Myocyte (in vitro differentiated cells): Measurements from ENCODE around the gene ITK. TPM values are rescaled to one million over a fixed set of nuclear protein-coding genes. Genes with fewer than 3 reads are reported as not detected.

Experiments
- DNase-seq: peaks from one replicate; pipeline ENCODE4 v3.0.0-alpha.2; 2012; ENCODE audit warnings: low read depth
- polyA plus RNA-seq: library from polyadenylated mRNA; unstranded; fragments of >200 nt; gene quantifications from one replicate; pipeline ENCODE4 v1.2.1, GENCODE V29; 2012; ENCODE audit warnings: missing spikeins
- total RNA-seq: library from RNA; depleted of rRNA; stranded (reverse); fragments of >200 nt; gene quantifications from 2 replicates; pipeline ENCODE4 v1.2.3, GENCODE V29; 2014

The ITK gene
- total RNA-seq: not detected in 2 replicates
- not detected for polyA plus RNA-seq

DNA sequence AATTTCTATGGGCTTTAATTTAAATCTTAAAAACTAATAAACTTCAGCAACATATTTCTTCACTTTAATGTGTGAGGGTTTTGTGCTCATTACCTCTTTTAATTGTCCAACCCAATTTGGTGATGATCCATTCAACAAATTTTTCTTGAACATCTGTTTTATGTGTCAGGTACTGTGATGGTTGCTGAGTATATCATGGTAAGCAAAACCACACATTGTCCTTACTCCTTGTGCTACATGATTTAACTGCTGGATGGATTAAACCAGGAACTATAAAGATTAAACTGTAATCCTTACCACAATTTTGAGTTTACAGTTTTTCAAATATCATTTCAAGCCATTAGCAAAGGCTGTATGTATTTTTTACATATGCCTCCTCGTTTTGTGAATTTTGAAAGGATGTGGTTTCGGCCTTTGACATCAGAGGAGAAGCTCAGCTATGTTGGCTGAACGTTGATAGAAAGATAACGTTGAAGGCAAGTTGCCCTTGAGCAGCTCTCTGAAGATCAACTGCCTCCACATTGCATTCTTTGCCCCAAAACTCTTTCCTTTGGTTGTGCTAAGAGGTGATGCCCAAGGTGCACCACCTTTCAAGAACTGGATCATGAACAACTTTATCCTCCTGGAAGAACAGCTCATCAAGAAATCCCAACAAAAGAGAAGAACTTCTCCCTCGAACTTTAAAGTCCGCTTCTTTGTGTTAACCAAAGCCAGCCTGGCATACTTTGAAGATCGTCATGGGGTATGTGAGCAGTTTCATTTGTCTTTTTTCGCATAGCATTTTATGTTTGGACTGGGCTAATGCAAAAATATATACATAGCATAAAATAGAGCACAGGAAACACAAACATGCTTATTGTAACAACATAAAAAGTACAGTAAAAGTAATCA lies at the start of gene ITK:
ITK (plus strand) TSS at position 467 of the 891 bp plus-strand sequence; CDS start at position 605, 138 bp downstream.
- DNase-seq: no peak

DNA sequence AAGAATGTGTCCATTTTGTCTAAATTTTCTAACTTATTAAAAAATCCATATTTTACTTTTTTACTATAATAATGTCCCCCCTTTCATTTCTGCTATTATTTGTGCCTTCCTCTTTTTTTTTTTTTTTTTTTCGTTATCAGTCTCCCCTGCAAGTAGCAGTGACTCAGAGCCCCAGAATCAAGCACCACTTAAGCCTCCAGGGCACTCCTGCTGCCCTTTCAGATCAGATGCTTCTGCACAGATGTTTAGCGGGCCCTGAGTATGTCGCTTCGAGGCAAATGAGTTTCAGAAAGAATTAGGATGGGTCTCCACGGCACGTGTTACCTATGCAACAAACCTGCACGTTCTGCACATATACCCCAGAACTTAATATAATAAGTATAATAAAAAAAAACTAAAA lies 49.7 kb upstream of the ITK start:
- DNase-seq: no peak

DNA sequence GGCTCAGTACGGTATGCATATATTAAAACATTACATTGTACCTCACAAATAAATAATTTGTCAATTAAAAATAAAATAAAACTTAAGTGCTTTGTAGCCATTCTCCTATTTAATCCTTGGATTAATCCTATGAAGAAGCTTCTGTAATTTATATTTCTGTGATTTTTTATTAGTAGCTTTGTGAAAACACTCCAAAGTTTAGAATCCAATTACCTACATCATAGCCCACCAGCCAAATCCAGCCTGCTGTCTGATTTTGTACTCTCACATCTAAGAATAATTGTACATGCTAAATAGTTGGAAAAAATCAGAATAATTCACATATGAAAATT lies 48.4 kb upstream of the ITK start:
- no peak for DNase-seq

DNA sequence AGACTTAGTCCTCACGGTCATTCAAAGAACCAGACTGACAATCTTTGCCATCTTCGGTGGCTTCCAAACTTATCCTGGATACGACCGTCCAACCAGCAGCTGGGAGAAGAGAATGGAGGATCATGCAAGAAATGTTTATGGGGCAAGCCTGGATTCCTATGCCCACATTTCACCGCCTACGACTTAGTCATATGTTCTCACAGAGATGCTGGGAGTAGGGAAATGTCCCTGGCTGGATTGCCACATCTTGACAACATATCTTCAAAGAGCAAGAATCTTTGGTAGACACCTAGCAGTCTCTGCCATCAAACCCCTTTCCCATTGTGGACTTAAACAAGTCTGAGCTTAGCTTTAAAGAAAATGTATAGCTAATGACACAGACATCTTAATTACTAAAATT lies 42.9 kb upstream of the ITK start:
- no peak for DNase-seq

DNA sequence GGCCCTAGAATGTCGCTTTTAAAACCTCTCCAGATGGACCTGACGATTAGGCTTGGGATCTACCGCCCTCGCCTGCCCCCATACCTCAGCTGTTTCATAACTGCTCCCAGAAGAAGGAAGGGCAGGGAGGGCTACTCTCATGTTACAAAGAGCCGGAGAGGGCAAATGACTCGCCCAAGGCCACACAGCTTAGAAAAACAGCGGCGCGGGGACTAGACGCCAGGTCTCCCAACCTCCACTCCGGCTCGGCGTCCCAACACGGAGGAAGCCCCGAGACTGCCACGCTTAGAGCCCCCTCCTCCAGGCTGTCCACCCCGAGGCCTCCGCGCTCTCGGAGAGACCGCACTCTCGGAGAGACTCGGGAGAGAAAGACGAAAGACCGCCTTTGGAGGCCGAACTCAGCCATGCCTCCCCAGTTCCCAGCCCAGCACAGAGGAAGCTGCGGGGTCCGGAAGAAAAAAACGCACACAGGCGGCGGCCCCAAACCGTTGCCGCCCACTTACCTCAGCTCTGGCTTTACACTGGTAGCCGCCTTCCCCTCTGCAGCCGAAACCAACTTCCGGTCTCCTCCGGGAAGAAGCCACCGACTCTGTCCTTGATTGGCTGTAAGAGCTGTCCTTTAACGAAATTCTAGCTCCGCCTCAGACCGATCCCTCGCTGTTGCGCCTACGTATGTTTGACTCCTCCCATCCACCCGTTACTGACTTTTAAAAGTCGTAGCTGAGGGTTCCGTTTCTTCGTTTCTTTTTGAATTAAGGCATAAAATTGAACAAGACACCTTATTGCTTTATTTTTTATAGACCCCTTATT lies 38.1 kb upstream of the ITK start, which contains the start of gene MED7:
MED7 (minus strand) TSS at position 549 of the 810 bp plus-strand sequence. CDS start 3,434 bp downstream, outside the sequence.
- peak; percentile 99 for DNase-seq

DNA sequence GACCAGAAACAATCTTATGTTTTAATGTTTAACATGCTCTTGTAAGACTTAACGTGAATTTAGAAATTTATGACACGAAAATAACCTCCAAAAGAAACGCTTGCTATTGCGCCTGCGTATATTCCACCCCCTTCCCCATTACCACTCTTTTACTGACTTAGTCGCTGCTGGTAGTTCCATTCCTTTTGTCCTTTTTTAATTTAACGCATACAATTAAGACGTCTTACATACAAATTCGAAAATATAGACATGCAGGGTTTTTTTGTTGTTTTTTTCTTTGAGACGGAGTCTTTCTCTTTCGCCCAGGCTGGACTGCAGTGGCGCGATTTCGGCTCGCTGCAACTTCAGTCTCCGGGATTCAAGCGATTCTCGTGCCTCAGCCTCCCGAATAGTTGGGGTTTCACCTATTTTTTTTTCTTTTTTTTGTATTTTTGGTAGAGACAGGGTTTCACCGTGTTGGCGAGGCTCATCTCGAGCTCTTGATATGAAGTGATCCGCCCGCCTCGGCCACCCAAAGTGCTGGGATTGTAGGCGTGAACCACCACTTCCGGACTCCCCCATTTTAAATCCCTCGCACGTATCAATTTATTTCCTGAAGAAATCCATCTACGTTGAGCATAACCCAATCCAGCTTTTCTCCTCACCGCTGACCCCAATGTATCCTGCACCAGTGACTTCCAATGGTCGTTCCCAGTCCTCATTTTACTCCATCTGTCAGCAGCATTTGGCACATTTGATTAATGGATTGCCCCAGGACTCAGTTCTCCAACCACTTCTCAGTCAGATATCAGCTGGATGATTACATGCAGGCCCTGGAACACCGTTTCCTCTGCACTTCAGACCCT lies 37.3 kb upstream of the ITK start:
- DNase-seq: peak; percentile 33

DNA sequence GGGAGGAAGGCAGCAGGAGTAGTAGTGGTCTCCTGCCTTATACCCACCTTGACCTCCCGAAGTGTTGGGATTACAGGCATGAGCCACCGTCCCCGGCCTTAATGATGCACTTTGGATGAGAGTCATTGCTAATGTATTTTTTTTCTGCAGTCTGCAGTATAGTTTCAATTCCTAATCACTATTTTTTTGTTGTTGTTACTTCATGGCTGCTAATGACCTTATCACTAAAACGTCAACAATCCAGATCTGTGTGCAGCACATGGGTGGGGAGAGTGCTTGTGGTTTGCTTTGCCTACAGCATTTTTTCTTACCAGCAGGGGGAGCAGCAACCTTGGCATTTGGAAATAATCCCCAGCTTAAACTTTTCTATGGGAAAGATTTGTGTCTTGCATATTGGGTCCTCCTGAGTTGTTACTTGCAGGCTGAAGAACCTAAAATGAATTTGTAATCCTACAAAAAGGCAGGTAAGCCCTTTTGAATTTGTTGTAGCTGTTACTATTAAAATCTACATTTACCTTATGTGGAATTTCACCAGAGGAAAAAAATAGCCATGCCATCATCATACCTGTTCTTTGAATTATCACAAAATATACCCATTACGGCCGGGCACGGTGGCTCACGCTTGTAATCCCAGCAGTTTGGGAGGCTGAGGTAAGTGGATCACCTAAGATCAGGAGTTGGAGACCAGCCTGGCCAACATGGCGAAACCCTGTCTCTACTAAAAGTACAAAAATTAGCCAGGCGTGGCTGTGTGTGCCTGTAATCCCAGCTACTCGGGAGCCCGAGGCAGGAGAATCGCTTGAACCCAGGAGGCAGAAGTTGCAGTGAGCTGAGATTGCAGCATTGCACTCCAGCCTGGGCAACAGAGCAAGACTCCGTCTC lies 31.7 kb upstream of the ITK start:
- peak; percentile 81 for DNase-seq

DNA sequence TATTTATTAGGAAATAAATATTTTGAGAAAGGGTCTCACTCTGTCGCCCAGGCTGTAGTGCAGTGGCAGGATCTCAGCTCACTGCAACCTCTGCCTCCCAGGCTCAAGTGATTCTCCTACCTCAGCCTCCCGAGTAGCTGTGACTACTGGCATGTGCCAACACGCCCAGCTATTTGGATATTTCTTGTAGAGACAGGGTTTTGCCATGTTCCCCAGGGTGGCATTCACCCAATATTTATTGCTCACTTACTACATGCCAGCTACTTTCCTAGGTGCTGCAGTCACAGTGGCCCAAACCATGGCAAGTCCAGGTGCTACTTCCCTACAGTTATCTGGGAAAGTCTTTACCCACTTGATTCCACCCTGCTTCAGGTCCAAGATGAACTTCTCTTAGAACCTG lies 29.6 kb upstream of the ITK start:
- no peak for DNase-seq

DNA sequence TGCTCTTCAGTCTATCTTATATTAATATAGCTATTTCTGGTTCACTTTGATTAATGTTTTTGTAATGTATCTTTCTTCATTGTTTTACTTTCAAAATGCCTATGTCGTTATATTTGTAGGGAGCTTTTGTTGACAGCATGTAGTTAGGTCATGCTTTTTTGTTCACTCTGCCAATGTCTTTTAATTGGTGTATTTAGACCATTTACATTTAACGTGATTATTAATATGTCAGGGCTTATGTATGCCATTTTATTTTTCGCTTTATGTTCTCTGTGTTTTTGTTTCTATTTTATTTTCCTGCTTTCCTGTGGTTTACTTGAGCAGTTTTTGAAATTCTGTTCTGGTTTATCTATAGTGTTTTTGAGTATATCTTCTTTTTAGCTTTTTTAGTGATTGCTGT lies 25.3 kb upstream of the ITK start:
- no peak for DNase-seq

DNA sequence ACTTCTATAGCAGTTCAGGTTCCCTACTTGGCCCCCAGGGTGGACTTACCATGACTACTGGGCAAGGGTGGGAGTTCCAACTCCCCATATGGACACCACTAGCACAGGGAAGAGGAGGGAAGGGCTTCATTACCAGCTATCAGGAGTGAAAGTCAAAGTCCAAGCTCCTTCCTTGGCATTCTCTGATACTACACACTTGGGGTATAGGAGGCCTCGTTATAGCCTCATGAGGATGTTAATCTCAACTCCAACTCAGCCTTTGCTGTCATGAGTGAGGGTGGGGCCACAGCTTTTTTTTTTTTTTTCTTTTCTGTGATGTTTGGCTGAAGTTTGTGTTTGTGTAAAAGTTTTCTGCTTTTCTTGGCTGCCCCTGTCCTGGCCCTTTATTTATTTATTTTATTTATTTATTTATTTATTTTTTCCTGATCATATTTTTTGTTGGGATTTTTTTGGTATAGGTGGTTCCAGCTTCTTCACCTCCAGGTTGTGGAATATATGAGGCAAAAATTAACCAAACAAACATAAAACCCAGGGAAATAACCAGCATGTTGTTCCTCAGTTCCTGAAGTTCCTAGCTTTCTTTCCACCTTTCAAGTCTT lies 23.2 kb upstream of the ITK start:
- DNase-seq: no peak

DNA sequence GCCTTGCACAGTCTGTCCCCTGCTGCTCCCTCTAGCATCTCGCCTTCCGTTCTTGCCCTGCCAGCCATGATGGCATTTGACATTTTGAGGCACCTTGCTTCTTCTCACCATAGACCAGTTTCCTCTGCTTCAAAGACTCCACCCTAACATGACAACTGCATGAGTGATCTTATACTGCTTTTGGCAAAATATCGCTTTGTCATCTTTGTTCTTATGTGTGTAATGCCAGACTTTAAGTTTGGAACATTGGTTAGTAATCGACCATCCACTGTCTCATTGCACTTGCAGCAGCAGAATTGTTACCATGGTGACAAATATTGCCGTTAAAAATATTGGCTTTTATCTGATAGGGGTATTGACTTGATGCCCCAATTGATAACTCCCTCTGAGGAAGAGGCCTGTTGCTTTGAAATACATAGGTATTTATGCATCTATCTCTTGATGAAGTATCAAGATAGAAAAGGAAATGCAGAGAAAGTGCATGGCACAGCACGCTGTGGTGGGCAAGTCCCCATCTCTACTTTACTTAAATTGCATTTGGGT lies 21.4 kb upstream of the ITK start:
- no peak for DNase-seq

DNA sequence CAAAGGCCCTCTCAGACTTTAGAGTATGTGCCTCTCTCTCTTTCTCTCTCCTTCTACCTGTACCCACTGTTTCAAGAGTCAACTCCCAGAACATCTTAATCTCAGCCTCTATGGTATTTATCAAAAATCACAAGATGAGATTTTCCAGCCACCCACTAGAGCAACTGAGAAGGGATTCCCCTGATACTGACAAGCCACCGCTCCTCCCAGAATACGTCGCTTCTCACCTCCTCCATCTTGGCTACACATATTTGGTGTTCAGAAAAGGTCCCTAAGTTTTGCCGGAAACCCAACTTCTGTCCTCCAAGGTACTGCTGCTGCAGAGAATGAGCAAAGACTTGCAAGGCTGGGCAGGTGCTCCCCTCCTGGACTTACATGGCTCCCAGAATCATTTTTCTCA lies 20.6 kb upstream of the ITK start:
- DNase-seq: no peak

DNA sequence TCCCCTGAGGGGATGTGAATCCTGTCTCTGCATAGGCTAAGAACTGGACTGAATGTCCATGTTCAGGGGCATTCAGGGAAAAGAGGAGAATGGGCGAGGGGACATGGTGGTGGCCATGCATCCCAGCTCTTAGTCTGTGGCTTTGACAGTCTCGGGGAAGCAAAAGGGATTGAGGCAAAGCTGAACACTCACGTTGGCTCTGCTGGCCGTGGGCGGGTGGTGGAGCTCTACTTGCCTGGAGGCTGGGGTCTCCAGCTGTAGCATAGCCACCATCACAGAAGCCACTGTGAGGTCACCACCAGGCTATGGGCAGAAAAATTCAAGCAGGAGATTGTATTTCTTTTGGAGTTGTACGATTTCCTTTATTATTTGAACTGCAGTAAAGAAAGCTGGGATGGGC lies 18.6 kb upstream of the ITK start:
- no peak for DNase-seq

DNA sequence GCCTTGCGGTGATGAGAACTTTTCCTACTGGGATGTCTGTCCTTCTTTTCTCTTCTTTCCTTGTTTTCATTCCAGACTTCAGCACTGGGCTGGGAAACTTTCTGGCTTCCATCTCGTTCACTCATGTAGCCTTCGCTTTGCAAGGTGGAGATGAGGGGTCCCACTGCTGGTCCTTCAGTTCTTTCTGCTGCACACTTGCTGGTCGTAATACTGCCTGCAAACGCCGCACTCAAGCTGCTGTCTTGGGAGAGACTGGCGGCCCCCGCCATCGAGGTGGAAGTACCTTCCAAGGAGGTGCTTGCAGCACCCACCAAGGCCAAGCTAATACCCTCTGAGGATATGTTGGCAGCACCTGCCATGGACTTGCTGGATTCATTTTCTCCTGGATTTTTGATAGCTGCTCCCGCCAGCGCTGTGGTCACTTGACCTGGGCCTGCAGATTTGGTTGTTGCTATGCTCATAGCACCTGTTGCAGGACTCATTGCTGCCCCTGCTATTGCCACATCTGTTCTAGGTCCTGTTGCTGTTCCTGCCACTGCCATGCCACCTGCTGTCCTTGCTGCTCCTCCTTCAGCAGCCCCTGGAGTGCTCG lies 17.6 kb upstream of the ITK start:
- peak; percentile 18 for DNase-seq

DNA sequence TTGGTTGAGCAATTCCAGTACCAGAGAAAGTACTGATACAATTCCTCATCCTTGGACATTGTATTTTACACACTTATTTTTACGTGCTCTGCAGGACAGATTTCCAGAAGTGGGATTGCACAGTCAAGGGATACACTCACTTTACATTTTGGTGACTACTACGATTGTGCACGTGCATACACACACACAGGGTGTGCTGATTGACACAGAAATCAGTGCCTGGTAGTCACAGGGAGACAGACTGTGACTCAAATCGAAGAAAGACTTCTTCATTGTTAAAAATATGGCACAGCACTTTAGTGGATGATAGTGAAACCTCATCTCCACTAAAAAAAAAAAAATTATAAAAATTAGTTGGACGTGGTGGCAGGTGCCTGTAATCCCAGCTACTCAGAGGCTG lies 16.1 kb upstream of the ITK start:
- DNase-seq: no peak

DNA sequence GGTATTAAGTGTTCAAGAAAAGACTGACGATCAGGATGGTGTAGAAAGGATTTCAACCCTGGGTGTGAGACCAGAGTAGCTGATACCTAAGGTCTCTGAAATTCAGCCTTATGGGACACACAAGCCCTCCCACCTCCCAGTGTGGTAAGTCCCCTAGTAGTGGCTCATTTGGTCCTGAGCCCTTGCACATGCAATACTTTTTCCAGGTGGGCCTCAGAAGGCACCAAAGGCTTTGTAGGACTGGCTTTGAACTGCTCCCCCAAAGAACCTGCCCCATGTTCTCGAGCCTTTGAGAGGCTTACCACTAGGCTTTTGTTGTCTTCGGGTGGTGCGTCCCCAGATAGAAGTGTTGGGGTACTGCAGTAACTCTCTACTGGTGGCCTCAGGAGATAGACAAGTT lies 15.4 kb upstream of the ITK start:
- no peak for DNase-seq

DNA sequence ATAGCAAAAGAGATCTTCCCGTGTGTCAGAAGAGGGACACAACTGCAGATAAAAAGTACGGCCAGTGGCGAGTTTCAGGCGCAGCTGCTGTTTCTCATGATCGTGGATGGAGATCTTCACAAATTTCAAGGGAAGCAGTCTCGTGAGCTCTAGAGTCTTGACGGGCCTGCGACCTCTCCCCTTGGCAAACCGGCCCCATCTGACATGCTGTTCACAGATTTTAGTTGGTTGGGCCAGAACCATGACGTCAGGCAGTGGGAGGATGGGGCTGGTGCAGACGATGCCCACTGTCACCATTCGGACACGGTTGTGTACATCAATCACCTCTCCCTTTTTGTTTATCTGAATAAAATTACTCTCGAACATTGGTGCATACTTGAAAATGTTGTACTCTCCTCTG lies 15.0 kb upstream of the ITK start:
- no peak for DNase-seq

DNA sequence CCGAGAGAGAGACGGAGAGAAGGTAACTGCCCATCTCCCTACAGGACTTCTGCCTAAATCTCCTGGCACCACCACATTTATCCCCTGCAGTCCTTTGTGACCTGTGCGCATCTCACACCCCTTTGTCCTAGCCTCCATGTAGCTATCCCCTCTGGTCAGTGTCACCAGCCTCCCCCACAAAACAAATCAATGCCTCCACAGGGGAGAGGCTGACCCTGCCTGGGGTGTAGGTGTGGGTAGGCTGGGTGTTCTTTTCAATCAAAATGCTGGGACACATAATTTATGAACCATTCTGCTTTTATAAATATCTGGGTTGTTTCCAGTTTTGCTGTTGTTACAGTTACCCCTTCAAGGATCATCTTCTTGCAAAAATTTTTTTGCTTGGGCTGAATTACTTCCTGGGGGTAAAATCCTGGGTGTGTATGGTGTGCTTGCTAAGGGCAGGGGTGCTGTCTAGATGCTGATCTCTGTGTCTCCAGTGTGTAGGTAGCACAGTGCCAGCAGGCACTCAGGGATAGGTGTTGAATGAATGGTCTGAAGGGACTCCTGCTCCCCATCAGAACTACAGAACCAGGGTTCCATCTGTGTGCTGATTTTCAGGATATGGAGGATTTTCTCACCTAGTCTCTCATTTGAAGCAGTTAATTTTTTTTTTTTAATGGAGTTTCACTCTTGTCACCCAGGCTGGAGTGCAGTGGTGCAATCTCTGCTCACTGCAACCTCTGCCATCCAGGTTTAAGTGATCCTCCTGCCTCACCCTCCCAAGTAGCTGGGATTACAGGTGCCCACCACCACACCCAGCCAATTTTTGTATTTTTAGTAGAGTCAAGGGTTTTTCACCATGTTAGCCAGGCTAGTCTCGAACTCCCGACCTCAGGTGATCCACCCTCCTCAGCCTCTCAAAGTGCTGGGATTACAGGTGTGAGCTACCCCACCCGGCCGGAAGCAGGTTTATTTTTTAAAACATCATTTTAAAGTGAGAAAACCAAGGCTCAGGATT lies 14.1 kb upstream of the ITK start, which contains the start of gene GARIN3:
GARIN3 (minus strand) TSS at position 51 of the 1,000 bp plus-strand sequence. CDS start 96 bp downstream, outside the sequence.
- no peak for DNase-seq
